IMR-90 (cell line): Measurements from ENCODE around the gene SPATA25. TPM values are rescaled to one million over a fixed set of nuclear protein-coding genes. Genes with fewer than 3 reads are reported as not detected.

ENCODE experiments used
- ATAC-seq: fragments of 200-7000 bp; cut with Tn5 transposase; 2 replicates; pipeline ENCODE4 v1.9.1; 2020; ENCODE audit warnings: low read depth, mild to moderate bottlenecking, moderate library complexity
- BruUV-seq: library from RNA; stranded (reverse); fragments of 400-500 nt; replicated peaks from 2 replicates; lab custom pipeline; 2021; lab: Mats Ljungman, UMichigan
- CTCF ChIA-PET: fragments of 300-600 bp; formaldehyde crosslinking; extraction: SDS; loops from one replicate; lab custom pipeline; 2021; ENCODE audit warnings: antibody characterized with exemption; lab: Yijun Ruan, JAX
- POLR2A ChIA-PET: fragments of 300-600 bp; sonication (Branson Sonifier 250); formaldehyde crosslinking; loops from one replicate; lab custom pipeline; 2022; ENCODE audit warnings: antibody characterized with exemption; ENCODE audit not compliant: unreplicated experiment; lab: Charles Lee
- DNase-seq: peaks from one replicate; pipeline ENCODE4 v3.0.0; 2013
- H2AFZ ChIP-seq: replicated peaks from 2 replicates; pipeline ENCODE3; 2013; ENCODE audit warnings: low read length, mild to moderate bottlenecking; ENCODE audit not compliant: poor library complexity
- H2AK5ac ChIP-seq: 2 replicates; pipeline ENCODE4 v1.6.1; 2013; ENCODE audit warnings: low read depth, low read length, inconsistent platforms
- H2AK9ac ChIP-seq: replicated peaks from 2 replicates; pipeline ENCODE3; 2013; ENCODE audit warnings: mild to moderate bottlenecking, low read depth, low read length, moderate library complexity; ENCODE audit not compliant: poor library complexity
- H2BK120ac ChIP-seq: 2 replicates; pipeline ENCODE4 v1.6.1; 2013; ENCODE audit warnings: low read depth, low read length, inconsistent platforms
- H2BK15ac ChIP-seq: 3 replicates; pipeline ENCODE4 v1.6.1; 2013; ENCODE audit warnings: low read depth, low read length, inconsistent platforms
- H2BK20ac ChIP-seq: 2 replicates; pipeline ENCODE4 v1.6.1; 2013; ENCODE audit warnings: low read depth, mild to moderate bottlenecking, inconsistent platforms, low read length, moderate library complexity
- H2BK5ac ChIP-seq: 2 replicates; pipeline ENCODE4 v1.6.1; 2013; ENCODE audit warnings: mild to moderate bottlenecking, low read depth, low read length, inconsistent platforms; ENCODE audit not compliant: poor library complexity, severe bottlenecking
- H3K14ac ChIP-seq: replicated peaks from 2 replicates; pipeline ENCODE4 v1.6.1; 2013; ENCODE audit warnings: low read depth, low read length, inconsistent platforms
- H3K18ac ChIP-seq: 2 replicates; pipeline ENCODE4 v1.6.1; 2013; ENCODE audit warnings: low read depth, low read length, control low read depth
- H3K23ac ChIP-seq: 2 replicates; pipeline ENCODE4 v1.6.1; 2013; ENCODE audit warnings: low read depth, low read length, inconsistent platforms
- H3K27ac ChIP-seq: 2 replicates; pipeline ENCODE4 v1.5.1; 2013; ENCODE audit warnings: mild to moderate bottlenecking, control low read depth, low read length; ENCODE audit not compliant: insufficient read depth
- H3K27me3 ChIP-seq: 2 replicates; pipeline ENCODE4 v1.6.1; 2013; ENCODE audit warnings: low read length; ENCODE audit not compliant: control insufficient read depth, insufficient read depth
- H3K36me3 ChIP-seq: 2 replicates; pipeline ENCODE4 v1.6.1; 2013; ENCODE audit warnings: low read length, mixed read lengths; ENCODE audit not compliant: control insufficient read depth, insufficient read depth
- H3K4ac ChIP-seq: 2 replicates; pipeline ENCODE4 v1.6.1; 2013; ENCODE audit warnings: low read depth, low read length, inconsistent platforms
- H3K4me1 ChIP-seq: 2 replicates; pipeline ENCODE4 v1.6.1; 2013; ENCODE audit warnings: low read length, mixed read lengths; ENCODE audit not compliant: control insufficient read depth, insufficient read depth
- H3K4me2 ChIP-seq: 2 replicates; pipeline ENCODE4 v1.6.1; 2013; ENCODE audit warnings: low read depth, mild to moderate bottlenecking, control low read depth, low read length, moderate library complexity
- H3K4me3 ChIP-seq: 2 replicates; pipeline ENCODE4 v1.5.1; 2013; ENCODE audit warnings: low read depth, mild to moderate bottlenecking, control low read depth, low read length, moderate library complexity; ENCODE audit not compliant: insufficient read depth
- H3K56ac ChIP-seq: 2 replicates; pipeline ENCODE4 v1.6.1; 2013; ENCODE audit warnings: low read length, inconsistent platforms; ENCODE audit not compliant: insufficient read depth; ENCODE audit errors: extremely low read depth
- H3K79me1 ChIP-seq, 2 experiments: 2 replicates each; pipeline ENCODE4 v1.6.1; 2013; ENCODE audit warnings: low read length in 2 of 2, inconsistent platforms in 1 of 2, low read depth in 1 of 2
- H3K9ac ChIP-seq: 2 replicates; pipeline ENCODE4 v1.6.1; 2013; ENCODE audit warnings: low read depth, low read length, control low read depth
- H3K9me1 ChIP-seq: 2 replicates; pipeline ENCODE4 v1.6.1; 2013; ENCODE audit warnings: low read length, inconsistent platforms; ENCODE audit not compliant: insufficient read depth
- H3K9me3 ChIP-seq: 2 replicates; pipeline ENCODE4 v1.6.1; 2013; ENCODE audit warnings: low read length; ENCODE audit not compliant: control insufficient read depth, insufficient read depth
- H4K20me1 ChIP-seq: 2 replicates; pipeline ENCODE4 v1.6.1; 2013; ENCODE audit warnings: low read length, inconsistent platforms; ENCODE audit not compliant: insufficient read depth
- H4K5ac ChIP-seq: 2 replicates; pipeline ENCODE4 v1.6.1; 2013; ENCODE audit warnings: mild to moderate bottlenecking, low read depth, low read length, control low read depth
- H4K8ac ChIP-seq, 2 experiments: 2 replicates each; pipeline ENCODE4 v1.6.1; 2013; ENCODE audit warnings: low read depth in 2 of 2, low read length in 2 of 2, control low read depth in 1 of 2, inconsistent platforms in 1 of 2
- H4K91ac ChIP-seq: 2 replicates; pipeline ENCODE4 v1.6.1; 2013; ENCODE audit warnings: low read depth, low read length, inconsistent platforms; ENCODE audit not compliant: insufficient read depth
- CEBPB ChIP-seq: IDR thresholded peaks from 2 replicates; pipeline ENCODE4 v1.6.1; 2012; ENCODE audit warnings: low read depth, low read length, improper control_type of control experiment
- CHD1 ChIP-seq: IDR thresholded peaks from 2 replicates; pipeline ENCODE4 v1.6.1; 2012; ENCODE audit warnings: low read depth, low read length, improper control_type of control experiment
- CTCF ChIP-seq: conservative IDR thresholded peaks from 2 replicates; pipeline ENCODE4 v1.5.1; 2012; ENCODE audit warnings: mild to moderate bottlenecking, low read depth, low read length, improper control_type of control experiment
- FOS ChIP-seq: fragments of 150-350 bp; IDR thresholded peaks from 2 replicates; pipeline ENCODE4 v1.6.1; 2016; ENCODE audit warnings: low read depth, low read length
- MAZ ChIP-seq: IDR thresholded peaks from 2 replicates; pipeline ENCODE4 v1.6.1; 2012; ENCODE audit warnings: low read depth, mild to moderate bottlenecking, low read length, improper control_type of control experiment, moderate library complexity, borderline replicate concordance
- POLR2A ChIP-seq: IDR thresholded peaks from 2 replicates; pipeline ENCODE4 v1.6.1; 2012; ENCODE audit warnings: mild to moderate bottlenecking, low read depth, low read length
- RCOR1 ChIP-seq: IDR thresholded peaks from 2 replicates; pipeline ENCODE4 v1.6.1; 2012; ENCODE audit warnings: mild to moderate bottlenecking, low read length, improper control_type of control experiment; ENCODE audit not compliant: insufficient replicate concordance
- RFX5 ChIP-seq: IDR thresholded peaks from 2 replicates; pipeline ENCODE4 v1.8.0; 2012; ENCODE audit warnings: low read depth, mild to moderate bottlenecking, low read length, moderate library complexity
- WGBS, 2 experiments: methylation state at CpG; one replicate each; pipeline versions ENCODE4 v1.1.5 to v1.1.7; 2013; ENCODE audit warnings: missing lambda C conversion rate in 2 of 2; ENCODE audit not compliant: insufficient read length in 1 of 2; ENCODE audit errors: extremely low coverage in 2 of 2; 5-methylcytosine and 5-hydroxymethylcytosine counted together
- dilution Hi-C: fragments of 300-500 bp; cut with HindIII; formaldehyde crosslinking; loops from one replicate; pipeline ENCODE4 v1.14.3; 2018; ENCODE audit warnings: low sequenced_read_pairs; ENCODE audit not compliant: unreplicated experiment
- in situ Hi-C: fragments of 300-500 bp; cut with MboI; formaldehyde crosslinking; loops from 3 replicates; pipeline ENCODE4 v1.14.3; 2019; ENCODE audit warnings: low sequenced_read_pairs, inconsistent platforms, mixed read lengths
- intact Hi-C: fragments of 100-400 bp; cut with micrococcal nuclease; formaldehyde crosslinking; loops from 2 replicates; pipeline ENCODE4 v1.10.0; 2022
- polyA plus RNA-seq, 3 experiments: library from polyadenylated mRNA; depleted of rRNA; stranded (reverse); fragments of >200 nt; gene quantifications; 2 replicates each; pipeline ENCODE4 v1.2.3, GENCODE V29; 2012; ENCODE audit warnings: low replicate concordance in 1 of 3
- total RNA-seq: library from RNA; depleted of rRNA; stranded (reverse); fragments of >200 nt; gene quantifications from 2 replicates; pipeline ENCODE4 v1.2.3, GENCODE V29; 2012
- TF ChIP-seq, protein P1 (sequence below): fragments of 150-350 bp; IDR thresholded peaks from 2 replicates; pipeline ENCODE4 v1.6.1; 2016; ENCODE audit warnings: low read depth, mild to moderate bottlenecking, low read length, moderate library complexity, borderline replicate concordance

The SPATA25 gene
- total and polyA plus RNA-seq, 2 of the 4 experiments (the other 2 are of a cell fraction) = 0.18 to 0.36 TPM

GRCh38 chr20:45905505-45906079, 18.2 kb upstream of the SPATA25 start:
- in situ Hi-C loops = loop anchor here (25.0 kb wide), 1 partner anchor 568 kb away; the partner anchor contains the start of gene SDC4
- WGBS, 2 experiments = 80% methylated on average over 1 of the region's 8 CpGs; no CpG with 5 or more reads in 1 of the 2 experiments
- Histone ChIP-seq H3K27me3 (no peaks in the 10 kb centered on the region), H3K9ac (no peak overlapping the region), H3K4me1 (peaks cover 3% of the 10 kb centered on the region), H2AK5ac (peak overlapping the region; percentile 8; the same call in 1 of the 2 replicates), H3K14ac (0 out of 2 replicates have a peak overlapping the region, but pooled peaks have one; percentile 68), H2AFZ (no peak overlapping the region), H3K4me2 (no peak overlapping the region), H3K18ac (no peak overlapping the region), H3K23ac (0 out of 2 replicates have a peak overlapping the region, but pooled peaks have one; percentile 57), H3K4ac (peak overlapping the region; percentile 46; the same call in 1 of the 2 replicates), H3K4me3 (no peak overlapping the region), H2BK20ac (peak overlapping the region; percentile 37; the same call in 1 of the 2 replicates), H4K8ac (peak overlapping the region in 1 of 2 experiments; percentile 51; a peak in 2 of 4 replicates), H3K27ac (no peak overlapping the region), H3K9me1 (peaks cover 19% of the 10 kb centered on the region), H3K36me3 (peaks cover 40% of the 10 kb centered on the region; the same call in 1 of the 2 replicates), H4K5ac (peak overlapping the region; percentile 8; the same call in 1 of the 2 replicates), H3K9me3 (no peaks in the 10 kb centered on the region), H2AK9ac (peak overlapping the region; percentile 23), H3K56ac (no peak overlapping the region), H3K79me1 (peaks cover 0 to 14% of the 10 kb centered on the region in 2 experiments; a peak in 2 of 4 replicates), H2BK120ac (peak overlapping the region; percentile 75; the same call in 1 of the 2 replicates), H4K91ac (no peak overlapping the region; the same call in 1 of the 2 replicates), H2BK15ac (no peak overlapping the region), H4K20me1 (peaks cover 5% of the 10 kb centered on the region; the same call in 1 of the 2 replicates), H2BK5ac (no peak overlapping the region)
- TF ChIP-seq, protein P1, sequence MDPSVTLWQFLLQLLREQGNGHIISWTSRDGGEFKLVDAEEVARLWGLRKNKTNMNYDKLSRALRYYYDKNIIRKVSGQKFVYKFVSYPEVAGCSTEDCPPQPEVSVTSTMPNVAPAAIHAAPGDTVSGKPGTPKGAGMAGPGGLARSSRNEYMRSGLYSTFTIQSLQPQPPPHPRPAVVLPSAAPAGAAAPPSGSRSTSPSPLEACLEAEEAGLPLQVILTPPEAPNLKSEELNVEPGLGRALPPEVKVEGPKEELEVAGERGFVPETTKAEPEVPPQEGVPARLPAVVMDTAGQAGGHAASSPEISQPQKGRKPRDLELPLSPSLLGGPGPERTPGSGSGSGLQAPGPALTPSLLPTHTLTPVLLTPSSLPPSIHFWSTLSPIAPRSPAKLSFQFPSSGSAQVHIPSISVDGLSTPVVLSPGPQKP = no peak
- no peak for TF ChIP-seq POLR2A
- no peak for TF ChIP-seq CEBPB
- no peak for TF ChIP-seq CHD1
- TF ChIP-seq RCOR1 = peak; percentile 31
- no peak for TF ChIP-seq MAZ
- TF ChIP-seq CTCF = no peak
- peak; percentile 42; the same call in 1 of the 2 replicates for TF ChIP-seq FOS
- TF ChIP-seq RFX5 = no peak
- ATAC-seq = peak; percentile 64
- peak; percentile 90 for DNase-seq
- no TSS peak for BruUV-seq
- dilution Hi-C loops = no loop called here
- intact Hi-C loops = no loop called here
- ChIA-PET POLR2A (interaction anchor here (0.9 to 1.1 kb wide), 4 partner anchors 9 to 28 kb away, joined by 3 to 6 read pairs (median 4); no protein-coding TSS in a partner anchor), CTCF (interaction anchor here (1.3 to 1.5 kb wide), 2 partner anchors 14 to 15 kb away, joined by 3 read pairs; no protein-coding TSS in a partner anchor)
